Body of pancreas (tissue), 4 donors: ENCODE results near the gene PHTF2. TPM values are rescaled to one million over a fixed set of nuclear protein-coding genes. Genes with fewer than 3 reads are reported as not detected.
"Not testable (repeated sequence)": the region's sequence is repeated elsewhere in the genome, so short reads cannot be mapped to it uniquely, and the experiment has no call there.

Experiments
- ATAC-seq: fragments of 150-250 bp; one replicate; pipeline ENCODE4 v1.9.1; 2016
- DNase-seq, 4 donors: peaks; one replicate each; pipeline ENCODE4 v3.0.0-alpha.2; 2019
- H3K27ac ChIP-seq, 4 donors: fragments of 200-600 bp; sonication (generic); 1 replicate in 3 of 4; 2 replicates in 1 of 4; pipeline versions ENCODE4 v1.5.1 to v1.6.1; 2016 to 2019; ENCODE audit warnings: mild to moderate bottlenecking in 1 of 4, mixed read lengths in 1 of 4, moderate library complexity in 1 of 4
- H3K27me3 ChIP-seq, 2 donors: fragments of 200-600 bp; sonication (generic); one replicate each; pipeline ENCODE4 v1.6.0; 2016; ENCODE audit warnings: mild to moderate bottlenecking in 1 of 2
- H3K36me3 ChIP-seq, 2 donors: fragments of 200-600 bp; sonication (generic); replicated peaks in 1 of 2; 2 replicates each; pipeline ENCODE4 v1.5.1; 2016; ENCODE audit warnings: low read depth in 2 of 2; ENCODE audit not compliant: insufficient read depth in 1 of 2
- H3K4me1 ChIP-seq: fragments of 200-600 bp; sonication (generic); one replicate; pipeline ENCODE4 v1.6.0; 2016
- H3K4me3 ChIP-seq, 2 donors: fragments of 200-600 bp; sonication (generic); 1 replicate in 1 of 2; 2 replicates in 1 of 2; pipeline ENCODE4 v1.5.1; 2016 to 2019
- H3K9me3 ChIP-seq, 3 donors: fragments of 200-600 bp; sonication (generic); 1 replicate in 2 of 3; 2 replicates in 1 of 3; pipeline ENCODE4 v1.5.1; 2016
- CTCF ChIP-seq, 7 experiments: fragments of 450-650 bp in 4 of 7; fragments of 200-600 bp in 3 of 7; sonication (generic) in 3 of 7; IDR thresholded peaks; one replicate each; pipeline ENCODE4 v1.5.1; 2016 to 2019; ENCODE audit warnings: antibody characterized with exemption in 7 of 7
- POLR2A ChIP-seq, 3 donors: fragments of 450-650 bp; IDR thresholded peaks; one replicate each; pipeline ENCODE4 v1.6.1; 2016; ENCODE audit warnings: antibody characterized with exemption in 3 of 3, mild to moderate bottlenecking in 2 of 3
- WGBS, 2 donors: methylation state at CpG; one replicate each; pipeline ENCODE4 v1.1.5; 2017; 5-methylcytosine and 5-hydroxymethylcytosine counted together
- intact Hi-C: fragments of 100-400 bp; cut with DNase I; formaldehyde crosslinking; loops from one replicate; pipeline ENCODE4 v1.15.1; 2023
- total RNA-seq, 2 donors: library from RNA; depleted of rRNA; stranded (reverse); fragments of >200 nt; gene quantifications; one replicate each; pipeline ENCODE4 v1.1.0, GENCODE V29; 2016

The PHTF2 gene
- total RNA-seq, 2 donors from 2014 or later, result 7.9 to 9.6 TPM

- WGBS, 2 donors, result 23 to 24% methylated on average over 1 of the region's 1 CpG
- H3K27me3 ChIP-seq, result no peaks in the 10 kb centered on the region
- no peaks in the 10 kb centered on the region for H3K9me3 ChIP-seq
- H3K4me3 ChIP-seq, result no peak overlapping the region
- H3K27ac ChIP-seq, result no peak overlapping the region
- ATAC-seq, result no peak
- no peak for TF ChIP-seq CTCF (IDR thresholded peaks at IDR 0.05)
- no peak for TF ChIP-seq POLR2A (IDR thresholded peaks at IDR 0.05)
- H3K4me1 ChIP-seq, result peaks cover 19% of the 10 kb centered on the region
- H3K36me3 ChIP-seq, result peaks cover 0 to 6% of the 10 kb centered on the region in 2 donors
- intact Hi-C loops, result no loop called here
- DNase-seq, result no peak
Observed at GRCh38 chr7:77783111-77783510, 15.5 kb upstream of the PHTF2 start.

- no peak overlapping the region for H3K27ac ChIP-seq
- TF ChIP-seq CTCF (IDR thresholded peaks at IDR 0.05) (no peak), POLR2A (IDR thresholded peaks at IDR 0.05) (no peak)
- no peak overlapping the region for H3K4me3 ChIP-seq
- DNase-seq, result no peak
- H3K9me3 ChIP-seq, result no peaks in the 10 kb centered on the region
- H3K36me3 ChIP-seq, result peaks cover 0 to 5% of the 10 kb centered on the region in 2 donors
- H3K4me1 ChIP-seq, result peaks cover 19% of the 10 kb centered on the region
- no peaks in the 10 kb centered on the region for H3K27me3 ChIP-seq
- intact Hi-C loops, result no loop called here
- 77 to 85% methylated on average over 3 of the region's 3 CpGs for WGBS, 2 donors
- no peak for ATAC-seq
Observed at GRCh38 chr7:77783545-77783944, 15.0 kb upstream of the PHTF2 start.

- H3K27me3 ChIP-seq, H3K27ac ChIP-seq, H3K9me3 ChIP-seq, intact Hi-C loops, H3K36me3 ChIP-seq, DNase-seq, H3K4me3 ChIP-seq, ATAC-seq: not testable (repeated sequence)
- peaks cover 19% of the 10 kb centered on the region for H3K4me1 ChIP-seq
- WGBS, 2 donors, result 90 to 93% methylated on average over 10 of the region's 10 CpGs
Observed at GRCh38 chr7:77784426-77784825, 14.1 kb upstream of the PHTF2 start.

- H3K27me3 ChIP-seq, result no peaks in the 10 kb centered on the region
- H3K36me3 ChIP-seq, result no peaks in the 10 kb centered on the region
- H3K9me3 ChIP-seq, result no peaks in the 10 kb centered on the region
- TF ChIP-seq POLR2A (IDR thresholded peaks at IDR 0.05) (no peak), CTCF (IDR thresholded peaks at IDR 0.05) (no peak)
- 93 to 95% methylated on average over 3 of the region's 3 CpGs for WGBS, 2 donors
- no peak overlapping the region for H3K27ac ChIP-seq
- DNase-seq (no peak), ATAC-seq (no peak)
- intact Hi-C loops, result no loop called here
- no peak overlapping the region for H3K4me3 ChIP-seq
- peaks cover 19% of the 10 kb centered on the region for H3K4me1 ChIP-seq
Observed at GRCh38 chr7:77786018-77786417, 12.6 kb upstream of the PHTF2 start.

GRCh38 chr7:77786741-77787140 lies 11.8 kb upstream of the PHTF2 start:
- TF ChIP-seq POLR2A (IDR thresholded peaks at IDR 0.05), result no peak
- no peak for TF ChIP-seq CTCF (IDR thresholded peaks at IDR 0.05)
- no peak for ATAC-seq

More at GRCh38 chr7:77786741-77787140, 11.8 kb upstream of the PHTF2 start:
- no peak for DNase-seq
- intact Hi-C loops, result no loop called here
- H3K27ac ChIP-seq, result no peak overlapping the region
- H3K9me3 ChIP-seq, result no peaks in the 10 kb centered on the region
- H3K4me1 ChIP-seq, result peaks cover 22% of the 10 kb centered on the region
- no peaks in the 10 kb centered on the region for H3K27me3 ChIP-seq
- no peaks in the 10 kb centered on the region for H3K36me3 ChIP-seq
- H3K4me3 ChIP-seq, result no peak overlapping the region
